HepG2 (cell line): Measurements from ENCODE around the gene THOC6. TPM values are rescaled to one million over a fixed set of nuclear protein-coding genes. Genes with fewer than 3 reads are reported as not detected.

Experiments used
- ATAC-seq: fragments of 200-7000 bp; cut with Tn5 transposase; 3 replicates; pipeline ENCODE4 v1.9.1; 2020; ENCODE audit warnings: mild to moderate bottlenecking, moderate library complexity
- BruUV-seq: library from RNA; stranded (reverse); fragments of 400-500 nt; replicated peaks from 2 replicates; lab custom pipeline; 2021; lab: Mats Ljungman, UMichigan
- CTCF ChIA-PET: fragments of 300-600 bp; formaldehyde crosslinking; extraction: SDS; loops from one replicate; lab custom pipeline; 2021; ENCODE audit warnings: low total read pairs, inconsistent platforms, low intra/inter-chr PET ratio; lab: Yijun Ruan, JAX
- POLR2A ChIA-PET: fragments of 350-600 bp; sonication (Branson Sonifier 250); formaldehyde crosslinking; loops from one replicate; lab custom pipeline; 2020; ENCODE audit warnings: antibody characterized with exemption, inconsistent platforms; lab: Yijun Ruan, JAX
- DNase-seq: peaks from one replicate; pipeline ENCODE4 v3.0.0-alpha.2; 2015; ENCODE audit warnings: low spot score
- FAIRE-seq: peaks from 3 replicates; lab custom pipeline; 2011; peaks lifted over from hg19 to GRCh38; lab: Jason Lieb, UNC
- H2AFZ ChIP-seq: one replicate; pipeline ENCODE4 v1.6.1; 2011; ENCODE audit warnings: low read length, inconsistent platforms
- H3K27ac ChIP-seq: fragments of 300-600 bp; 3 replicates; pipeline ENCODE4 v1.8.0; 2011; ENCODE audit warnings: mixed run types, mild to moderate bottlenecking, mixed read lengths, low read length, inconsistent platforms; ENCODE audit not compliant: insufficient read depth; ENCODE audit errors: extremely low read length
- H3K27me3 ChIP-seq, 2 experiments: fragments of 200-600 bp in 1 of 2; 2 replicates in 1 of 2; 3 replicates in 1 of 2; pipeline versions ENCODE4 v1.6.0 to v1.8.0; 2011; ENCODE audit warnings: low read length in 2 of 2, mild to moderate bottlenecking in 2 of 2, moderate library complexity in 2 of 2, inconsistent platforms in 1 of 2; ENCODE audit not compliant: insufficient read depth in 2 of 2, control insufficient read depth in 1 of 2
- H3K36me3 ChIP-seq, 2 experiments: fragments of 200-600 bp in 1 of 2; replicated peaks in 1 of 2; 2 replicates in 1 of 2; 3 replicates in 1 of 2; pipeline versions ENCODE4 v1.5.1 to v1.8.0; 2011; ENCODE audit warnings: low read length in 2 of 2, inconsistent platforms in 1 of 2; ENCODE audit not compliant: insufficient read depth in 2 of 2, control insufficient read depth in 1 of 2
- H3K4me1 ChIP-seq: 2 replicates; pipeline ENCODE4 v1.5.1; 2012; ENCODE audit warnings: low read length, inconsistent platforms; ENCODE audit not compliant: insufficient read depth
- H3K4me2 ChIP-seq: 2 replicates; pipeline ENCODE4 v1.6.0; 2011; ENCODE audit warnings: low read depth, low read length, inconsistent platforms
- H3K4me3 ChIP-seq, 3 experiments: fragments of 200-600 bp in 1 of 3; sonication (generic), shearing (Covaris generic) in 1 of 3; replicated peaks in 1 of 3; 2 replicates each; pipeline ENCODE4 v1.5.1; 2011 to 2016; ENCODE audit warnings: low read length in 3 of 3, inconsistent platforms in 2 of 3, low read depth in 2 of 3, mild to moderate bottlenecking in 2 of 3, control low read depth in 1 of 3, mixed read lengths in 1 of 3; ENCODE audit not compliant: insufficient read depth in 1 of 3
- H3K79me2 ChIP-seq: one replicate; pipeline ENCODE4 v1.6.1; 2011; ENCODE audit warnings: low read length, inconsistent platforms; ENCODE audit not compliant: insufficient read depth
- H3K9ac ChIP-seq: 2 replicates; pipeline ENCODE4 v1.6.0; 2011; ENCODE audit warnings: mild to moderate bottlenecking, low read depth, low read length, inconsistent platforms; ENCODE audit not compliant: insufficient read depth
- H3K9me3 ChIP-seq: 2 replicates; pipeline ENCODE4 v1.5.1; 2012; ENCODE audit warnings: mild to moderate bottlenecking, low read length
- H4K20me1 ChIP-seq: 2 replicates; pipeline ENCODE4 v1.6.0; 2011; ENCODE audit warnings: inconsistent platforms, mild to moderate bottlenecking, low read length, moderate library complexity; ENCODE audit not compliant: insufficient read depth
- AGO2 ChIP-seq: fragments of 200-400 bp; formaldehyde crosslinking; optimal IDR thresholded peaks from 2 replicates; pipeline ENCODE3; 2017; ENCODE audit warnings: mild to moderate bottlenecking, low read depth, low read length, moderate library complexity
- CEBPG ChIP-seq: IDR thresholded peaks from 2 replicates; pipeline ENCODE4 v1.6.1; 2016
- CREM ChIP-seq, 2 experiments: sonication (generic) in 1 of 2; formaldehyde crosslinking in 1 of 2; IDR thresholded peaks; 2 replicates each; pipeline versions ENCODE4 v1.4.0 to v1.6.1; 2016 to 2020; ENCODE audit warnings: antibody characterized with exemption in 1 of 2, mild to moderate bottlenecking in 1 of 2, missing genetic modification reagents in 1 of 2
- EED ChIP-seq: sonication (generic); formaldehyde crosslinking; IDR thresholded peaks from 2 replicates; pipeline ENCODE4 v1.5.0; 2020; ENCODE audit warnings: mild to moderate bottlenecking, missing genetic modification reagents
- ETV5 ChIP-seq: IDR thresholded peaks from 2 replicates; pipeline ENCODE4 v1.6.1; 2018; ENCODE audit warnings: missing biosample characterization, missing genetic modification reagents, inconsistent platforms, borderline replicate concordance
- HDAC6 ChIP-seq: fragments of 200-600 bp; sonication (generic); IDR thresholded peaks from 2 replicates; pipeline ENCODE4 v1.7.0; 2017; ENCODE audit warnings: mild to moderate bottlenecking, antibody characterized with exemption, low read length, low read depth
- HNRNPL ChIP-seq: fragments of 200-400 bp; formaldehyde crosslinking; IDR thresholded peaks from 2 replicates; pipeline ENCODE4 v1.6.1; 2017; ENCODE audit warnings: mild to moderate bottlenecking, low read depth, low read length
- KDM6A ChIP-seq: IDR thresholded peaks from 2 replicates; pipeline ENCODE4 v1.6.1; 2016; ENCODE audit warnings: low read depth
- MNT ChIP-seq: fragments of 450-650 bp; IDR thresholded peaks from 2 replicates; pipeline ENCODE4 v1.6.1; 2016
- MYNN ChIP-seq: sonication (generic); formaldehyde crosslinking; IDR thresholded peaks from 2 replicates; pipeline ENCODE4 v1.4.0; 2020; ENCODE audit warnings: mild to moderate bottlenecking, low read depth, missing genetic modification reagents
- PCBP1 ChIP-seq: fragments of 200-400 bp; formaldehyde crosslinking; IDR thresholded peaks from 2 replicates; pipeline ENCODE4 v1.6.1; 2017; ENCODE audit warnings: mild to moderate bottlenecking, low read depth, low read length, borderline replicate concordance
- REL ChIP-seq: sonication (generic); formaldehyde crosslinking; conservative IDR thresholded peaks from 2 replicates; pipeline ENCODE4 v1.8.0; 2022; ENCODE audit warnings: mild to moderate bottlenecking, missing genetic modification reagents, moderate library complexity
- REST ChIP-seq, 2 experiments: IDR thresholded peaks; 2 replicates each; pipeline ENCODE4 v1.6.1; 2011 to 2012; ENCODE audit warnings: low read length in 2 of 2, borderline replicate concordance in 1 of 2, low read depth in 1 of 2, mild to moderate bottlenecking in 1 of 2, moderate library complexity in 1 of 2
- THYN1 ChIP-seq: sonication (generic); formaldehyde crosslinking; IDR thresholded peaks from 2 replicates; pipeline ENCODE4 v1.8.1; 2023; ENCODE audit warnings: low read depth, mild to moderate bottlenecking, moderate library complexity, missing genetic modification reagents, borderline replicate concordance
- ZNF256 ChIP-seq: sonication (generic); formaldehyde crosslinking; conservative IDR thresholded peaks from 2 replicates; pipeline ENCODE4 v1.4.0; 2020; ENCODE audit warnings: missing genetic modification reagents
- ZNF614 ChIP-seq: IDR thresholded peaks from 2 replicates; pipeline ENCODE4 v1.6.1; 2018; ENCODE audit warnings: missing biosample characterization, missing genetic modification reagents, inconsistent platforms, borderline replicate concordance
- ZUFSP ChIP-seq: sonication (generic); formaldehyde crosslinking; IDR thresholded peaks from 2 replicates; pipeline ENCODE4 v1.9.0; 2021; ENCODE audit warnings: missing genetic modification reagents, mild to moderate bottlenecking, borderline replicate concordance
- WGBS: methylation state at CpG from one replicate; pipeline ENCODE4 v1.1.6; 2017; ENCODE audit warnings: low lambda C conversion rate; 5-methylcytosine and 5-hydroxymethylcytosine counted together
- in situ Hi-C: cut with HindIII; loops from 2 replicates; pipeline ENCODE4 v1.10.0; 2017; ENCODE audit warnings: low pct_unique_long_range_greater_than_20kb; ENCODE audit not compliant: extremely low pct_ligation_motif_present
- intact Hi-C: fragments of 100-400 bp; cut with micrococcal nuclease; formaldehyde crosslinking; loops from one replicate; pipeline ENCODE4 v1.10.0; 2022; ENCODE audit not compliant: unreplicated experiment
- polyA plus RNA-seq, 8 experiments: library from polyadenylated mRNA; depleted of rRNA in 3 of 8; stranded (reverse) in 7 of 8; unstranded in 1 of 8; fragments of >200 nt; fragmentation: Illumina TruSeq in 4 of 8; extraction: Trizol in 4 of 8; gene quantifications; 2 replicates each; pipeline versions ENCODE4 v1.2.1 to v1.2.3, GENCODE V29; 2011 to 2016; ENCODE audit warnings: low read depth in 4 of 8, missing spikeins in 1 of 8, mixed read lengths in 1 of 8; ENCODE audit not compliant: insufficient read depth in 1 of 8
- total RNA-seq, 5 experiments: library from RNA; depleted of rRNA; stranded (reverse); fragments of >200 nt; fragmentation: Illumina TruSeq; extraction: Trizol; gene quantifications; 2 replicates each; pipeline ENCODE4 v1.2.3, GENCODE V29; 2016; ENCODE audit warnings: low read depth in 1 of 5

The THOC6 gene
- total and polyA plus RNA-seq, 2 of the 13 experiments (the other 11 are each of a cell fraction or from before 2014, with no cell fraction given) = 32.1 to 37.0 TPM

- ChIA-PET CTCF (no interaction called here), POLR2A (no interaction called here)
- FAIRE-seq (no peak), ATAC-seq (no peak), DNase-seq (no peak)
- H4K20me1 ChIP-seq = no peaks in the 10 kb centered on the region
- H3K9ac ChIP-seq = no peak overlapping the region
- no peak overlapping the region for H3K4me3 ChIP-seq
- no TSS peak for BruUV-seq
- H3K27me3 ChIP-seq = no peaks in the 10 kb centered on the region
- WGBS = 98% methylated on average over 15 of the region's 15 CpGs
- no peak overlapping the region for H3K4me2 ChIP-seq
- intact Hi-C loops (no loop called here), in situ Hi-C loops (no loop called here)
- no peak overlapping the region for H3K27ac ChIP-seq
- peaks cover 2 to 18% of the 10 kb centered on the region in 2 experiments; a peak in 3 of 5 replicates for H3K36me3 ChIP-seq
- peaks cover 8% of the 10 kb centered on the region for H3K79me2 ChIP-seq
- H2AFZ ChIP-seq = no peak overlapping the region
- no peaks in the 10 kb centered on the region for H3K9me3 ChIP-seq
- TF ChIP-seq REL (CRISPR knock-in tag) (no peak), MYNN (no peak), ZNF256 (CRISPR knock-in tag) (no peak), ZNF614 (CRISPR knock-in tag) (no peak), THYN1 (CRISPR knock-in tag) (no peak), MNT (no peak), EED (no peak), PCBP1 (no peak), AGO2 (peak; percentile 24), KDM6A (CRISPR knock-in tag) (no peak), HDAC6 (no peak), ETV5 (CRISPR knock-in tag) (no peak), REST (IDR thresholded peaks at IDR 0.05; ENCODE audit: borderline replicate concordance in 1 of 2, low read depth in 1 of 2, low read length in 2 of 2) (no peak), HNRNPL (0 out of 2 replicates have a peak, but pooled peaks have one; percentile 49), ZUFSP (CRISPR knock-in tag) (no peak), CREM (IDR thresholded peaks at IDR 0.05) (no peak), CREM (CRISPR knock-in tag; IDR thresholded peaks at IDR 0.05) (no peak), CEBPG (CRISPR knock-in tag) (no peak)
- H3K4me1 ChIP-seq = peaks cover 10% of the 10 kb centered on the region
Observed at GRCh38 chr16:2976673-2977072, 47.2 kb upstream of the THOC6 start.
